Activated B cell treated with CpG ODN at 0.5 μM for 24 hours (primary cell): ENCODE results near the gene BABAM2. TPM values are rescaled to one million over a fixed set of nuclear protein-coding genes. Genes with fewer than 3 reads are reported as not detected.
A peak's percentile ranks its signal among the peaks of the same experiment; 100 is the strongest.

ENCODE experiments used
- ATAC-seq: fragments of 200-7000 bp; cut with Tn5 transposase; one replicate; pipeline ENCODE4 v1.10.0; 2021; ENCODE audit warnings: low read depth, mild to moderate bottlenecking, moderate library complexity
- CTCF ChIA-PET: fragments of 350-600 bp; sonication (Branson Sonifier 250); formaldehyde crosslinking; loops from one replicate; lab custom pipeline; 2021; ENCODE audit warnings: antibody characterized with exemption; lab: Charles Lee
- POLR2A ChIA-PET: fragments of 350-600 bp; sonication (Branson Sonifier 250); formaldehyde crosslinking; loops from one replicate; lab custom pipeline; 2021; ENCODE audit warnings: antibody characterized with exemption; lab: Charles Lee
- DNase-seq: peaks from one replicate; pipeline ENCODE4 v3.0.0; 2022
- H3K27ac Mint-ChIP-seq: one replicate; pipeline ENCODE4 v1.8.0; 2020; ENCODE audit warnings: mixed read lengths
- H3K27me3 Mint-ChIP-seq: one replicate; pipeline ENCODE4 v1.8.0; 2021; ENCODE audit warnings: mixed read lengths
- H3K36me3 Mint-ChIP-seq: one replicate; pipeline ENCODE4 v1.8.0; 2021; ENCODE audit warnings: low read depth, mixed read lengths
- H3K4me1 Mint-ChIP-seq: one replicate; pipeline ENCODE4 v1.8.0; 2021; ENCODE audit warnings: mixed read lengths
- H3K4me3 Mint-ChIP-seq: one replicate; pipeline ENCODE4 v1.8.0; 2020; ENCODE audit warnings: mild to moderate bottlenecking, mixed read lengths
- H3K9me3 Mint-ChIP-seq: one replicate; pipeline ENCODE4 v1.8.0; 2020; ENCODE audit warnings: mixed read lengths
- CTCF ChIP-seq: fragments of 200-600 bp; IDR thresholded peaks from one replicate; pipeline ENCODE4 v1.8.0; 2022; ENCODE audit warnings: antibody characterized with exemption, mild to moderate bottlenecking
- intact Hi-C: fragments of 100-400 bp; cut with micrococcal nuclease; formaldehyde crosslinking; loops from one replicate; pipeline ENCODE4 v1.15.1; 2024
- total RNA-seq: library from RNA; stranded (reverse); gene quantifications from 2 replicates; pipeline ENCODE4 v1.2.3, GENCODE V29; 2022

The BABAM2 gene
- total RNA-seq, 1 donor from 2014 or later = 55.6 TPM

GRCh38 chr2:27920148-27920885, 29.8 kb downstream of the BABAM2 start:
- intact Hi-C loops = no loop called here
- ChIA-PET POLR2A (interaction anchor here (3.2 kb wide), 1 partner anchor 30 kb away, joined by 14 read pairs; the partner anchor contains the start of genes BABAM2 and RBKS), CTCF (interaction anchor here (0.7 kb wide), 1 partner anchor 80 kb away, joined by 3 read pairs; no protein-coding TSS in a partner anchor)
- H3K4me3 Mint-ChIP-seq = peak overlapping the region; percentile 12
- peak overlapping the region; percentile 46 for H3K27ac Mint-ChIP-seq
- no peaks in the 10 kb centered on the region for H3K9me3 Mint-ChIP-seq
- H3K27me3 Mint-ChIP-seq = no peaks in the 10 kb centered on the region
- DNase-seq = no peak
- peaks cover 10% of the 10 kb centered on the region for H3K4me1 Mint-ChIP-seq
- H3K36me3 Mint-ChIP-seq = peaks cover 12% of the 10 kb centered on the region
- TF ChIP-seq CTCF = no peak
- ATAC-seq = peak; percentile 61

DNA sequence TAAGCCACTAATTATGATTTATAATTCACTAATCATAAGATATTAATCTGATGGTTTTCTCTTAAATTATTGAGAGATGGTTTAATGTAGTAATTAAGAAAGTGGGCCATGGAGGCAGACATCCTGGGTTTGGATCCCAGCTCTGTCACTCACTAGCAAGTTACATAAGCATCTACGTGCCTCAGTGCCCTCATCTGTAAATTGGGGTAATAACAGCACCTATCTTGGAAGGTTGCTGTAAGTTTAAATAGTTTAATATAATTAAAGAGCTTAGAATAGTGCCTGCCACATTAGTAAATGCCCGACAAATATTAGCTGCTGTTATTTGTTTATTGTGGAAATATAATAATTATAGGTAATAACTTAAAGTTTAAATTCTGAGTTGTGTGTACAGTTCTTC, 30.9 kb downstream of the BABAM2 start:
- Mint-ChIP-seq H3K4me1 (peaks cover 10% of the 10 kb centered on the region), H3K4me3 (no peak overlapping the region), H3K27me3 (no peaks in the 10 kb centered on the region), H3K9me3 (no peaks in the 10 kb centered on the region), H3K27ac (no peak overlapping the region), H3K36me3 (peaks cover 20% of the 10 kb centered on the region)
- intact Hi-C loops = no loop called here
- POLR2A ChIA-PET = interaction anchor here (3.2 kb wide), 1 partner anchor 31 kb away, joined by 14 read pairs; the partner anchor contains the start of genes BABAM2 and RBKS
- CTCF ChIA-PET = no interaction called here
- TF ChIP-seq CTCF = no peak
- ATAC-seq (no peak), DNase-seq (no peak)

GRCh38 chr2:27921880-27922547, 31.5 kb downstream of the BABAM2 start:
- no peak for TF ChIP-seq CTCF
- ATAC-seq (no peak), DNase-seq (no peak)
- peaks cover 10% of the 10 kb centered on the region for H3K4me1 Mint-ChIP-seq
- H3K9me3 Mint-ChIP-seq = no peaks in the 10 kb centered on the region
- intact Hi-C loops = no loop called here
- peaks cover 21% of the 10 kb centered on the region for H3K36me3 Mint-ChIP-seq
- H3K4me3 Mint-ChIP-seq = no peak overlapping the region
- ChIA-PET CTCF (no interaction called here), POLR2A (no interaction called here)
- H3K27me3 Mint-ChIP-seq = no peaks in the 10 kb centered on the region
- no peak overlapping the region for H3K27ac Mint-ChIP-seq

GRCh38 chr2:27922842-27923241, 32.3 kb downstream of the BABAM2 start:
- no peak for ATAC-seq
- no peak overlapping the region for H3K4me3 Mint-ChIP-seq
- ChIA-PET POLR2A (no interaction called here), CTCF (no interaction called here)
- no peak overlapping the region for H3K27ac Mint-ChIP-seq
- intact Hi-C loops = no loop called here
- H3K36me3 Mint-ChIP-seq = peaks cover 21% of the 10 kb centered on the region
- no peaks in the 10 kb centered on the region for H3K9me3 Mint-ChIP-seq
- no peak for DNase-seq
- H3K27me3 Mint-ChIP-seq = no peaks in the 10 kb centered on the region
- H3K4me1 Mint-ChIP-seq = peaks cover 10% of the 10 kb centered on the region
- TF ChIP-seq CTCF = no peak
